H1 (cell line): Measurements from ENCODE around the gene WWC1. TPM values are rescaled to one million over a fixed set of nuclear protein-coding genes. Genes with fewer than 3 reads are reported as not detected.

ENCODE experiments used
- CTCF ChIA-PET: fragments of 300-600 bp; sonication (Branson Sonifier 250); formaldehyde crosslinking; loops from one replicate; lab custom pipeline; 2021; ENCODE audit not compliant: partially characterized antibody; lab: Charles Lee
- POLR2A ChIA-PET: fragments of 300-600 bp; sonication (Branson Sonifier 250); formaldehyde crosslinking; loops from one replicate; lab custom pipeline; 2021; ENCODE audit warnings: inconsistent platforms; ENCODE audit not compliant: partially characterized antibody; lab: Charles Lee
- DNase-seq, 2 experiments: peaks; one replicate each; pipeline versions ENCODE4 v3.0.0 to v3.0.0-alpha.2; 2010 to 2022; ENCODE audit warnings: low spot score in 2 of 2, low read depth in 1 of 2, mixed read lengths in 1 of 2
- FAIRE-seq: peaks from 2 replicates; lab custom pipeline; 2011; peaks lifted over from hg19 to GRCh38; lab: Jason Lieb, UNC
- H2AFZ ChIP-seq: 2 replicates; pipeline ENCODE4 v1.8.1; 2012; ENCODE audit warnings: low read length, inconsistent platforms
- H2AK5ac ChIP-seq: 2 replicates; pipeline ENCODE4 v1.6.1; 2013; ENCODE audit warnings: low read depth, low read length
- H2BK120ac ChIP-seq: replicated peaks from 2 replicates; pipeline ENCODE3; 2013; ENCODE audit warnings: low read depth, low read length, inconsistent platforms
- H2BK12ac ChIP-seq: 2 replicates; pipeline ENCODE4 v1.6.1; 2013; ENCODE audit warnings: low read depth, low read length
- H2BK15ac ChIP-seq: 2 replicates; pipeline ENCODE4 v1.6.1; 2013; ENCODE audit warnings: low read length
- H2BK20ac ChIP-seq: 2 replicates; pipeline ENCODE4 v1.6.1; 2013; ENCODE audit warnings: low read length
- H2BK5ac ChIP-seq: 2 replicates; pipeline ENCODE4 v1.6.1; 2013; ENCODE audit warnings: low read depth, low read length
- H3K14ac ChIP-seq: 2 replicates; pipeline ENCODE4 v1.6.1; 2013; ENCODE audit warnings: inconsistent platforms; ENCODE audit not compliant: insufficient read length
- H3K18ac ChIP-seq: 2 replicates; pipeline ENCODE4 v1.6.1; 2013; ENCODE audit warnings: low read length; ENCODE audit errors: extremely low read depth
- H3K23ac ChIP-seq: 2 replicates; pipeline ENCODE4 v1.6.1; 2013; ENCODE audit warnings: inconsistent platforms; ENCODE audit not compliant: insufficient read length
- H3K23me2 ChIP-seq: 2 replicates; pipeline ENCODE4 v1.6.1; 2013; ENCODE audit warnings: low read depth, low read length
- H3K27ac ChIP-seq: 2 replicates; pipeline ENCODE4 v1.6.1; 2011; ENCODE audit warnings: low read depth, low read length, inconsistent platforms
- H3K27me3 ChIP-seq, 4 experiments: replicated peaks in 1 of 4; 1 replicate in 1 of 4; 2 replicates in 3 of 4; pipeline versions ENCODE4 v1.6.1 to v1.8.1; 2011 to 2013; ENCODE audit warnings: low read length in 3 of 4, mild to moderate bottlenecking in 3 of 4, inconsistent platforms in 2 of 4, mixed read lengths in 2 of 4, moderate library complexity in 1 of 4; ENCODE audit not compliant: control insufficient read depth in 3 of 4, insufficient read depth in 3 of 4; ENCODE audit errors: extremely low read depth in 1 of 4
- H3K36me3 ChIP-seq, 4 experiments: 2 replicates each; pipeline versions ENCODE4 v1.6.1 to v1.8.1; 2011 to 2013; ENCODE audit warnings: mild to moderate bottlenecking in 4 of 4, low read length in 3 of 4, moderate library complexity in 2 of 4, control low read depth in 1 of 4, inconsistent platforms in 1 of 4; ENCODE audit not compliant: insufficient read depth in 4 of 4, control insufficient read depth in 2 of 4
- H3K4ac ChIP-seq: replicated peaks from 2 replicates; pipeline ENCODE3; 2013; ENCODE audit warnings: low read length, low read depth, mixed read lengths, inconsistent platforms; ENCODE audit not compliant: insufficient read length
- H3K4me1 ChIP-seq, 4 experiments: replicated peaks in 1 of 4; 1 replicate in 1 of 4; 2 replicates in 3 of 4; pipeline versions ENCODE4 v1.6.1 to v1.8.1; 2011 to 2013; ENCODE audit warnings: low read length in 3 of 4, inconsistent platforms in 2 of 4, mixed read lengths in 1 of 4; ENCODE audit not compliant: insufficient read depth in 4 of 4, control insufficient read depth in 3 of 4
- H3K4me2 ChIP-seq, 2 experiments: 2 replicates each; pipeline versions ENCODE4 v1.6.1 to v1.8.1; 2011 to 2013; ENCODE audit warnings: low read depth in 2 of 2, low read length in 2 of 2, control low read depth in 1 of 2, inconsistent platforms in 1 of 2, mild to moderate bottlenecking in 1 of 2; ENCODE audit not compliant: insufficient read depth in 1 of 2
- H3K4me3 ChIP-seq, 4 experiments: fragments of 200-600, 300-600 bp in 1 of 4; sonication (generic), shearing (Covaris generic), sonication (Bioruptor Twin) in 1 of 4; 2 replicates each; pipeline versions ENCODE4 v1.5.1 to v1.8.1; 2011 to 2016; ENCODE audit warnings: low read length in 4 of 4, low read depth in 3 of 4, control low read depth in 2 of 4, inconsistent platforms in 2 of 4, mild to moderate bottlenecking in 2 of 4, mixed read lengths in 1 of 4, moderate library complexity in 1 of 4; ENCODE audit not compliant: insufficient read depth in 2 of 4; ENCODE audit errors: extremely low read depth in 1 of 4
- H3K56ac ChIP-seq: replicated peaks from 2 replicates; pipeline ENCODE3; 2013; ENCODE audit warnings: low read depth, mild to moderate bottlenecking, mixed read lengths, low read length, inconsistent platforms; ENCODE audit not compliant: insufficient read length
- H3K79me1 ChIP-seq: 2 replicates; pipeline ENCODE4 v1.6.1; 2013; ENCODE audit warnings: low read depth, low read length, control low read depth
- H3K79me2 ChIP-seq, 2 experiments: 2 replicates each; pipeline versions ENCODE4 v1.6.1 to v1.8.1; 2012 to 2013; ENCODE audit warnings: low read length in 2 of 2, mild to moderate bottlenecking in 2 of 2, inconsistent platforms in 1 of 2; ENCODE audit not compliant: insufficient read depth in 2 of 2, control insufficient read depth in 1 of 2
- H3K9ac ChIP-seq, 4 experiments: replicated peaks in 1 of 4; 1 replicate in 1 of 4; 2 replicates in 3 of 4; pipeline versions ENCODE4 v1.6.1 to v1.8.1; 2011 to 2013; ENCODE audit warnings: low read depth in 3 of 4, low read length in 3 of 4, control low read depth in 2 of 4, mild to moderate bottlenecking in 2 of 4, moderate library complexity in 2 of 4, inconsistent platforms in 1 of 4; ENCODE audit errors: extremely low read depth in 1 of 4
- H3K9me3 ChIP-seq, 2 experiments: 2 replicates each; pipeline versions ENCODE4 v1.6.1 to v1.8.1; 2012 to 2013; ENCODE audit warnings: mild to moderate bottlenecking in 2 of 2, moderate library complexity in 2 of 2, control low read depth in 1 of 2, inconsistent platforms in 1 of 2, low read depth in 1 of 2, low read length in 1 of 2, mixed read lengths in 1 of 2; ENCODE audit not compliant: insufficient read depth in 2 of 2
- H4K20me1 ChIP-seq, 2 experiments: replicated peaks in 1 of 2; 2 replicates each; pipeline versions ENCODE3 to v1.8.1; 2011 to 2013; ENCODE audit warnings: inconsistent platforms in 2 of 2, low read length in 2 of 2, mild to moderate bottlenecking in 1 of 2; ENCODE audit not compliant: insufficient read depth in 2 of 2, control insufficient read depth in 1 of 2
- H4K5ac ChIP-seq: 2 replicates; pipeline ENCODE4 v1.6.1; 2013; ENCODE audit warnings: low read length, low read depth, mixed read lengths, inconsistent platforms; ENCODE audit not compliant: insufficient read length
- H4K8ac ChIP-seq: 2 replicates; pipeline ENCODE4 v1.8.0; 2013; ENCODE audit warnings: mild to moderate bottlenecking, moderate library complexity, low read length, inconsistent platforms; ENCODE audit not compliant: insufficient read depth; ENCODE audit errors: extremely low read depth
- H4K91ac ChIP-seq: replicated peaks from 2 replicates; pipeline ENCODE3; 2013; ENCODE audit warnings: low read length, mixed read lengths, inconsistent platforms; ENCODE audit not compliant: insufficient read length
- GTF2F1 ChIP-seq: IDR thresholded peaks from 2 replicates; pipeline ENCODE4 v1.6.1; 2012; ENCODE audit warnings: low read depth, low read length, improper control_type of control experiment, borderline replicate concordance
- KDM5A ChIP-seq: fragments of 200-600 bp; IDR thresholded peaks from 2 replicates; pipeline ENCODE4 v1.7.1; 2012; ENCODE audit warnings: mild to moderate bottlenecking, low read length, inconsistent platforms, mixed read lengths
- NANOG ChIP-seq: IDR thresholded peaks from 2 replicates; pipeline ENCODE4 v1.6.1; 2011; ENCODE audit warnings: low read length, low read depth, mild to moderate bottlenecking, inconsistent platforms; ENCODE audit not compliant: insufficient read depth, poor library complexity, severe bottlenecking
- RXRA ChIP-seq: IDR thresholded peaks from 2 replicates; pipeline ENCODE4 v1.6.1; 2011; ENCODE audit warnings: low read depth, mild to moderate bottlenecking, low read length, moderate library complexity; ENCODE audit not compliant: insufficient read depth
- SP4 ChIP-seq: IDR thresholded peaks from 2 replicates; pipeline ENCODE4 v1.6.1; 2012; ENCODE audit warnings: low read length, inconsistent platforms
- TCF12 ChIP-seq: IDR thresholded peaks from 2 replicates; pipeline ENCODE4 v1.6.1; 2011; ENCODE audit warnings: low read depth, mild to moderate bottlenecking, low read length
- TEAD4 ChIP-seq: IDR thresholded peaks from 2 replicates; pipeline ENCODE4 v1.6.1; 2012; ENCODE audit warnings: low read depth, low read length, inconsistent platforms, mixed read lengths
- WGBS, 2 experiments: shearing (Covaris generic) in 1 of 2; methylation state at CpG; one replicate each; pipeline versions ENCODE4 v1.1.6 to v1.1.7; 2013 to 2015; ENCODE audit warnings: low lambda C conversion rate in 2 of 2, mixed read lengths in 2 of 2, inconsistent platforms in 1 of 2, low coverage in 1 of 2, missing lambda C conversion rate in 1 of 2; ENCODE audit not compliant: insufficient replicate concordance in 2 of 2, insufficient coverage in 1 of 2, insufficient read length in 1 of 2; ENCODE audit errors: extremely low coverage in 1 of 2, missing lambda C conversion rate in 1 of 2; 5-methylcytosine and 5-hydroxymethylcytosine counted together
- polyA plus RNA-seq, 7 experiments: library from polyadenylated mRNA; depleted of rRNA in 3 of 7; stranded (reverse) in 5 of 7; unstranded in 2 of 7; fragments of >200 nt in 5 of 7; fragments of 200-250 nt in 2 of 7; gene quantifications; 1 replicate in 5 of 7; 2 replicates in 1 of 7; 4 replicates in 1 of 7; pipeline versions ENCODE4 v1.2.1 to v1.2.3, GENCODE V29; 2011 to 2013; ENCODE audit warnings: missing spikeins in 2 of 7, mixed read lengths in 2 of 7
- total RNA-seq: library from RNA; stranded (reverse); fragmentation: NEBNext Ultra II Directional; extraction: Animal tissue kit (Norgen Biotek cat#: 25700); gene quantifications from 2 replicates; pipeline ENCODE4 v1.2.1, GENCODE V29; 2021
- TF ChIP-seq, protein P1 (sequence below): IDR thresholded peaks from 2 replicates; pipeline ENCODE4 v1.6.1; 2012; ENCODE audit warnings: low read length, inconsistent platforms

Gene WWC1
- total and polyA plus RNA-seq, 2 of the 8 experiments (the other 6 are each of a cell fraction or from before 2014, with no cell fraction given), result 16.4 to 41.1 TPM

DNA sequence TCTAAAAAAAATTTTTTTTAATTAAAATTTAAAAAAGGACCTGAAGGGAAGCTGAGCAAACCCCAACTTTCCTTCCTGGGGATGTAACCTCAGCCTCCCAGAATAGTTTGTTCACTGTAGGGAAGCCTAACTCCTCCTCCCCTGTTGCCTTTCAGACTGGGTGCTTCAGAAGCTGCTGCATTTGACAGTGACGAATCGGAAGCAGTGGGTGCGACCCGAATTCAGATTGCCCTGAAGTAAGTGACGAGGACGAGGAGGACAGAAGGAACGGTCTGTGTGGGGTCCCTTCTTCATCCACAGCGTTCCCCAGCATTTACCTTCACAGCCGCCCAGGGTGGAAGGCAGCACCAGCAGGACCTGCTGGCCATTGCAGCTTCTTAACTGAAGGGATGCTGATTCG, 137.1 kb downstream of the WWC1 start:
- no peak overlapping the region for H2BK120ac ChIP-seq
- no peaks in the 10 kb centered on the region for H3K27me3 ChIP-seq
- H3K79me1 ChIP-seq, result no peaks in the 10 kb centered on the region
- H3K56ac ChIP-seq, result no peak overlapping the region
- H4K5ac ChIP-seq, result no peak overlapping the region
- no peak overlapping the region for H4K8ac ChIP-seq
- H2AFZ ChIP-seq, result no peak overlapping the region
- no peak overlapping the region for H3K9ac ChIP-seq
- H4K91ac ChIP-seq, result no peak overlapping the region
- POLR2A ChIA-PET, result no interaction called here
- no peak overlapping the region; the same call in 1 of the 2 replicates for H2BK5ac ChIP-seq
- no peaks in the 10 kb centered on the region for H3K4me1 ChIP-seq
- 89% methylated on average over 10 of the region's 10 CpGs; no CpG with 5 or more reads in 1 of the 2 experiments for WGBS, 2 experiments
- H2BK20ac ChIP-seq, result no peak overlapping the region
- H3K23me2 ChIP-seq, result no peaks in the 10 kb centered on the region; the same call in 1 of the 2 replicates
- no peak overlapping the region for H3K23ac ChIP-seq
- no peak overlapping the region for H2BK15ac ChIP-seq
- no peaks in the 10 kb centered on the region for H3K9me3 ChIP-seq
- no peak overlapping the region for H3K4me2 ChIP-seq
- no peak overlapping the region for H3K18ac ChIP-seq
- H4K20me1 ChIP-seq, result peaks cover 0 to 4% of the 10 kb centered on the region in 2 experiments
- H3K27ac ChIP-seq, result no peak overlapping the region
- H3K14ac ChIP-seq, result no peak overlapping the region
- no peak overlapping the region for H3K4me3 ChIP-seq
- no peak overlapping the region for H3K4ac ChIP-seq
- H2AK5ac ChIP-seq, result no peak overlapping the region
- FAIRE-seq, result no peak
- TF ChIP-seq NANOG (no peak), TCF12 (no peak), RXRA (no peak), TEAD4 (no peak), GTF2F1 (no peak), KDM5A (no peak), SP4 (no peak)
- TF ChIP-seq, protein P1, sequence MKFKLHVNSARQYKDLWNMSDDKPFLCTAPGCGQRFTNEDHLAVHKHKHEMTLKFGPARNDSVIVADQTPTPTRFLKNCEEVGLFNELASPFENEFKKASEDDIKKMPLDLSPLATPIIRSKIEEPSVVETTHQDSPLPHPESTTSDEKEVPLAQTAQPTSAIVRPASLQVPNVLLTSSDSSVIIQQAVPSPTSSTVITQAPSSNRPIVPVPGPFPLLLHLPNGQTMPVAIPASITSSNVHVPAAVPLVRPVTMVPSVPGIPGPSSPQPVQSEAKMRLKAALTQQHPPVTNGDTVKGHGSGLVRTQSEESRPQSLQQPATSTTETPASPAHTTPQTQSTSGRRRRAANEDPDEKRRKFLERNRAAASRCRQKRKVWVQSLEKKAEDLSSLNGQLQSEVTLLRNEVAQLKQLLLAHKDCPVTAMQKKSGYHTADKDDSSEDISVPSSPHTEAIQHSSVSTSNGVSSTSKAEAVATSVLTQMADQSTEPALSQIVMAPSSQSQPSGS, result no peak
- no peak overlapping the region for H2BK12ac ChIP-seq
- CTCF ChIA-PET, result interaction anchor here (0.9 to 5.3 kb wide), 2 partner anchors 101 to 159 kb away, joined by 3 to 23 read pairs; no protein-coding TSS in a partner anchor
- DNase-seq, result no peak
- no peaks in the 10 kb centered on the region for H3K79me2 ChIP-seq
- peaks cover 4 to 40% (median 26%) of the 10 kb centered on the region in 4 experiments for H3K36me3 ChIP-seq
